Measurements from ENCODE around the gene RPTOR. TPM values are rescaled to one million over a fixed set of nuclear protein-coding genes. Genes with fewer than 3 reads are reported as not detected.

Gene RPTOR
- total RNA-seq, 1 experiment from 2014 or later: 25.1 TPM

GRCh38 chr17:80832266-80832676, 287.6 kb downstream of the RPTOR start:
- Histone ChIP-seq H3K56ac (ENCODE audit: insufficient read length, low read depth, low read length) (no peak overlapping the region), H2BK5ac (ENCODE audit: insufficient read length, low read length) (no peak overlapping the region), H2AK5ac (ENCODE audit: insufficient read length, low read length) (no peak overlapping the region), H4K5ac (ENCODE audit: insufficient read length, low read depth, low read length) (no peak overlapping the region), H3K9me3 (ENCODE audit: control insufficient read depth, low read depth, low read length) (no peaks in the 10 kb centered on the region), H2AFZ (ENCODE audit: low read length) (no peak overlapping the region), H2BK12ac (ENCODE audit: insufficient read length, low read depth, low read length) (no peak overlapping the region), H3K23ac (ENCODE audit: insufficient read length, low read depth, low read length) (no peak overlapping the region), H3K4me1 (ENCODE audit: insufficient read depth, low read length) (peaks cover 5% of the 10 kb centered on the region; the same call in 1 of the 2 replicates), H2BK15ac (ENCODE audit: low read depth, low read length) (no peak overlapping the region), H2BK20ac (ENCODE audit: low read depth, low read length, poor library complexity, severe bottlenecking) (no peak overlapping the region), H3K14ac (ENCODE audit: insufficient read depth, low read length) (0 out of 2 replicates have a peak overlapping the region, but pooled peaks have one; percentile 6), H4K91ac (ENCODE audit: insufficient read length, low read depth, low read length) (no peak overlapping the region), H4K8ac (replicated peaks; ENCODE audit: insufficient read length, low read depth, low read length) (no peak overlapping the region), H4K20me1 (ENCODE audit: control insufficient read depth, insufficient read depth, insufficient read length) (peaks cover 3% of the 10 kb centered on the region), H3K23me2 (ENCODE audit: insufficient read length, low read depth, low read length, poor library complexity, severe bottlenecking) (no peaks in the 10 kb centered on the region), H2BK120ac (ENCODE audit: low read depth, low read length, poor library complexity, severe bottlenecking) (no peak overlapping the region), H3K27ac (ENCODE audit: insufficient read length, low read depth, low read length) (no peak overlapping the region), H3T11ph (ENCODE audit: low read length) (no peak overlapping the region), H3K79me1 (ENCODE audit: insufficient read depth, low read depth, low read length, poor library complexity, severe bottlenecking) (no peaks in the 10 kb centered on the region), H3K18ac (ENCODE audit: insufficient read length, low read depth, low read length) (no peak overlapping the region), H3K9ac (ENCODE audit: extremely low read depth, insufficient read length, low read length) (no peak overlapping the region), H3K4ac (ENCODE audit: low read depth, low read length) (no peak overlapping the region), H3K27me3 (ENCODE audit: insufficient read depth, low read length) (no peaks in the 10 kb centered on the region), H3K79me2 (ENCODE audit: insufficient read depth, low read length) (no peaks in the 10 kb centered on the region), H3K4me2 (ENCODE audit: insufficient read depth, insufficient read length, low read length) (peak overlapping the region; percentile 49)
- peak; percentile 87 for DNase-seq
- H3K4me1 Mint-ChIP-seq: peaks cover 42 to 43% of the 10 kb centered on the region in 2 experiments
- no peak for TF ChIP-seq CTCF (conservative IDR thresholded peaks at IDR 0.05)
- peaks cover 22% of the 10 kb centered on the region for H3K27me3 Mint-ChIP-seq (ENCODE audit: low read depth)
- H3K9me3 Mint-ChIP-seq: no peaks in the 10 kb centered on the region; a peak in 2 of 5 replicates
- H3K36me3 Mint-ChIP-seq (ENCODE audit: insufficient read depth in 1 of 3, low read depth in 3 of 3): peaks cover 0 to 4% (median 0%) of the 10 kb centered on the region in 3 experiments; a peak in 1 of 7 replicates
- peak overlapping the region; percentile 57 to 99 (median 71); a peak in 6 of 7 replicates for H3K27ac Mint-ChIP-seq
- no CpG with 5 or more reads among the region's 12 CpGs for WGBS (ENCODE audit: extremely low coverage, insufficient read length, low lambda C conversion rate)
- H3K4me3 Mint-ChIP-seq: peak overlapping the region; percentile 65 to 68

Measured in H9 (cell line).